Measurements from ENCODE around the gene KIF6.

Gene KIF6

GRCh38 chr6:39602601-39603519 lies 122.3 kb downstream of the KIF6 start:
- no peaks in the 10 kb centered on the region for H3K27me3 ChIP-seq (ENCODE audit: control insufficient read depth, insufficient read depth, low read length)
- no peak overlapping the region for H3K4me3 ChIP-seq (ENCODE audit: low read length)
- H3K9ac ChIP-seq (ENCODE audit: low read length) = no peak overlapping the region
- H3K4me1 ChIP-seq (ENCODE audit: control insufficient read depth, insufficient read depth, low read length) = no peaks in the 10 kb centered on the region
- H3K36me3 ChIP-seq (ENCODE audit: control insufficient read depth, insufficient read depth, low read length) = no peaks in the 10 kb centered on the region
- H3K9me3 ChIP-seq (ENCODE audit: control insufficient read depth, low read length) = no peaks in the 10 kb centered on the region

GRCh38 chr6:39599973-39600372 lies 125.2 kb downstream of the KIF6 start:
- no peaks in the 10 kb centered on the region for H3K9me3 ChIP-seq (ENCODE audit: control insufficient read depth, low read length)
- H3K9ac ChIP-seq (ENCODE audit: low read length) = no peak overlapping the region
- H3K36me3 ChIP-seq (ENCODE audit: control insufficient read depth, insufficient read depth, low read length) = no peaks in the 10 kb centered on the region
- H3K27me3 ChIP-seq (ENCODE audit: control insufficient read depth, insufficient read depth, low read length) = no peaks in the 10 kb centered on the region
- no peaks in the 10 kb centered on the region for H3K4me1 ChIP-seq (ENCODE audit: control insufficient read depth, insufficient read depth, low read length)
- H3K4me3 ChIP-seq (ENCODE audit: low read length) = no peak overlapping the region

- H3K4me3 ChIP-seq (ENCODE audit: low read length) = no peak overlapping the region
- no peaks in the 10 kb centered on the region for H3K9me3 ChIP-seq (ENCODE audit: control insufficient read depth, low read length)
- H3K9ac ChIP-seq (ENCODE audit: low read length) = no peak overlapping the region
- no peaks in the 10 kb centered on the region for H3K4me1 ChIP-seq (ENCODE audit: control insufficient read depth, insufficient read depth, low read length)
- H3K27me3 ChIP-seq (ENCODE audit: control insufficient read depth, insufficient read depth, low read length) = no peaks in the 10 kb centered on the region
- no peaks in the 10 kb centered on the region for H3K36me3 ChIP-seq (ENCODE audit: control insufficient read depth, insufficient read depth, low read length)
These were observed 125.9 kb downstream of the KIF6 start for GRCh38 chr6:39599341-39599740.

- H3K4me3 ChIP-seq (ENCODE audit: low read length) = no peak overlapping the region
- H3K4me1 ChIP-seq (ENCODE audit: control insufficient read depth, insufficient read depth, low read length) = no peaks in the 10 kb centered on the region
These were observed 130.9 kb downstream of the KIF6 start for GRCh38 chr6:39594285-39594684.

DNA sequence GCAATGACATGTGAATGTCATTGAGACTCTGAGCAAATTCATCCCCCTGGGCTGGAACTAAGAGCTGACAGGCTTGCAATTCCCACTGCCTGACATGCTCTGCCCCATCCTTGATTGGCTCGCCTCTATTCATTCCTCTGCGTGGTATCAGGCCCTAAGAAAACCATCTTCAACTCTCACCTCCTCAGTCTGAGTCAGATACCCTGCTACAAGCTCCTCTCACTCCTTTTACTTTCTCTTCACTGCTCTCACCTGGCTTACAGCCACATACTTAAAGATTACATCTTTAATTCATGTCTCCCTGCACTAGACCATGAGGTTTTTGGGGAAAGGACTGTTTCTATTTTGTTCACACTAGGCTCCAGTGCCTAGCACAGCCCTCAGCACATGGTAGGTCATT lies 131.6 kb downstream of the KIF6 start:
- no peak overlapping the region for H3K4me3 ChIP-seq (ENCODE audit: low read length)
- H3K4me1 ChIP-seq (ENCODE audit: control insufficient read depth, insufficient read depth, low read length) = no peaks in the 10 kb centered on the region
- no peaks in the 10 kb centered on the region for H3K27me3 ChIP-seq (ENCODE audit: control insufficient read depth, insufficient read depth, low read length)
- no peaks in the 10 kb centered on the region for H3K9me3 ChIP-seq (ENCODE audit: control insufficient read depth, low read length)
- H3K36me3 ChIP-seq (ENCODE audit: control insufficient read depth, insufficient read depth, low read length) = no peaks in the 10 kb centered on the region
- H3K9ac ChIP-seq (ENCODE audit: low read length) = no peak overlapping the region

More at GRCh38 chr6:39594285-39594684, 130.9 kb downstream of the KIF6 start:
- Histone ChIP-seq H3K9me3 (ENCODE audit: control insufficient read depth, low read length) (no peaks in the 10 kb centered on the region), H3K27me3 (ENCODE audit: control insufficient read depth, insufficient read depth, low read length) (no peaks in the 10 kb centered on the region), H3K9ac (ENCODE audit: low read length) (no peak overlapping the region), H3K36me3 (ENCODE audit: control insufficient read depth, insufficient read depth, low read length) (no peaks in the 10 kb centered on the region)

DNA sequence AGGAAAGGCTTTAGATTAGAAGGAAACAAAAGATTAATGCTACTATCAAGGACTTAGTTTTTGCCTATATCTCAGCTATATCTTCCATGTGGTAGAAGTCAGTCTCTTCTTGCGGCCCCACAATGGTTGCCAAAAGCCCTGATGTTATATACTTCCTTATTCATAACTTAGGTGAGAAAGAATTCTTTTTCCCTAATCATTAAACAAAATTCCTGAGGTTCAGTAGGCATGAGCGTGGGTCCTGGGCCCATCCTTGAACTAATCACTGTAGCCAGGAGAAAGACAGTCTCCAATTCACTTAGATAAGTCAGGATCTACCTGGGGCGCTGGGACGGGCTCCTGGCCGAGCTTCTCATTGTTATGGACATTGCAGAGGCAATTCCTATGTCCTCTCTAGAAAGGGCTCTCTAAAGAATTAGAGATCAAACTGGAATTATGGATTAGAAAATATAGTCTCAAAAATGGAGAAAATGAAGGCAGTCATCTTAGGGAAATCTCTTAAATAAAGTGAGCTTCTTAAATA lies 134.3 kb downstream of the KIF6 start:
- Histone ChIP-seq H3K27me3 (ENCODE audit: control insufficient read depth, insufficient read depth, low read length) (no peaks in the 10 kb centered on the region), H3K36me3 (ENCODE audit: control insufficient read depth, insufficient read depth, low read length) (no peaks in the 10 kb centered on the region), H3K4me3 (ENCODE audit: low read length) (no peak overlapping the region), H3K9ac (ENCODE audit: low read length) (no peak overlapping the region), H3K9me3 (ENCODE audit: control insufficient read depth, low read length) (no peaks in the 10 kb centered on the region), H3K4me1 (ENCODE audit: control insufficient read depth, insufficient read depth, low read length) (no peaks in the 10 kb centered on the region)

GRCh38 chr6:39587080-39587479 lies 138.1 kb downstream of the KIF6 start:
- Histone ChIP-seq H3K27me3 (ENCODE audit: control insufficient read depth, insufficient read depth, low read length) (no peaks in the 10 kb centered on the region), H3K36me3 (ENCODE audit: control insufficient read depth, insufficient read depth, low read length) (no peaks in the 10 kb centered on the region), H3K4me1 (ENCODE audit: control insufficient read depth, insufficient read depth, low read length) (no peaks in the 10 kb centered on the region), H3K9me3 (ENCODE audit: control insufficient read depth, low read length) (no peaks in the 10 kb centered on the region), H3K9ac (ENCODE audit: low read length) (no peak overlapping the region), H3K4me3 (ENCODE audit: low read length) (no peak overlapping the region)

- H3K9ac ChIP-seq (ENCODE audit: low read length) = no peak overlapping the region
- H3K27me3 ChIP-seq (ENCODE audit: control insufficient read depth, insufficient read depth, low read length) = no peaks in the 10 kb centered on the region
- no peaks in the 10 kb centered on the region for H3K4me1 ChIP-seq (ENCODE audit: control insufficient read depth, insufficient read depth, low read length)
- H3K4me3 ChIP-seq (ENCODE audit: low read length) = no peak overlapping the region
- H3K36me3 ChIP-seq (ENCODE audit: control insufficient read depth, insufficient read depth, low read length) = no peaks in the 10 kb centered on the region
- no peaks in the 10 kb centered on the region for H3K9me3 ChIP-seq (ENCODE audit: control insufficient read depth, low read length)
These were observed 139.6 kb downstream of the KIF6 start for GRCh38 chr6:39585641-39586040.

DNA sequence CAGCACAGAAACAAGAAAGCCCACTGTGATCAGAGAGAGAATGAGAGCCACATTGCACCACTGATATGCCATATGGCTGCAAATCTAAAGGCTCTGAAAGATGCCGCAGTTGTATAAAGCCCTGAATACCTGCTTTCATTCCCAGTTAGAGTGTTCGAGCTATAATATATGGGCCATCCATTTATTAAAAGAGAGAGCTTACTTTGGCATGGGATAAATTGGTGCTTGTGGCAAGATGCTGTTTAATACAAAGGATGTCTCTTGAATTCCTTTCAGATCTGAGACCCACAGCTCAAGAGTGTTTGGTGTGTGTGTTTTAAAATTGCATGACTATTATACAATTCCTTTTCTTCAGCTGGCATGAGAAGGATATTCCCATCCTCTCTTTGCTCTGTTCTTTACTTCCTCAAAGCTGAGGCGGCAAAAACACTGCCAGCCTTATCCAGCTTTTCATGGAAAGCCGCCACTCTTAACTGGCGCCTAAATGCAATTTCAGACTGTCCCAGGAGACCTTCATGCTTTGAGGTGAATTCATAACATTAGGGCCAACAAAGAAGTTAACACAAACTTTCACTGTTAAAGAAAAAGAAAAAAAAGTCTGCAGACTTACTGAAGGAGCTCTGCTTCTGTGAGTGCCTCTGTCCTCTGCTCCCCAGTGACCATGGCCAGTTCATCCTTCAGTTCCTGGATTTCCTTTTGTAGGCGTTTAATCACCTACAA lies 147.6 kb downstream of the KIF6 start:
- Histone ChIP-seq H3K4me1 (ENCODE audit: control insufficient read depth, insufficient read depth, low read length) (no peaks in the 10 kb centered on the region), H3K9me3 (ENCODE audit: control insufficient read depth, low read length) (no peaks in the 10 kb centered on the region), H3K9ac (ENCODE audit: low read length) (no peak overlapping the region), H3K27me3 (ENCODE audit: control insufficient read depth, insufficient read depth, low read length) (no peaks in the 10 kb centered on the region), H3K36me3 (ENCODE audit: control insufficient read depth, insufficient read depth, low read length) (no peaks in the 10 kb centered on the region), H3K4me3 (ENCODE audit: low read length) (no peak overlapping the region)

DNA sequence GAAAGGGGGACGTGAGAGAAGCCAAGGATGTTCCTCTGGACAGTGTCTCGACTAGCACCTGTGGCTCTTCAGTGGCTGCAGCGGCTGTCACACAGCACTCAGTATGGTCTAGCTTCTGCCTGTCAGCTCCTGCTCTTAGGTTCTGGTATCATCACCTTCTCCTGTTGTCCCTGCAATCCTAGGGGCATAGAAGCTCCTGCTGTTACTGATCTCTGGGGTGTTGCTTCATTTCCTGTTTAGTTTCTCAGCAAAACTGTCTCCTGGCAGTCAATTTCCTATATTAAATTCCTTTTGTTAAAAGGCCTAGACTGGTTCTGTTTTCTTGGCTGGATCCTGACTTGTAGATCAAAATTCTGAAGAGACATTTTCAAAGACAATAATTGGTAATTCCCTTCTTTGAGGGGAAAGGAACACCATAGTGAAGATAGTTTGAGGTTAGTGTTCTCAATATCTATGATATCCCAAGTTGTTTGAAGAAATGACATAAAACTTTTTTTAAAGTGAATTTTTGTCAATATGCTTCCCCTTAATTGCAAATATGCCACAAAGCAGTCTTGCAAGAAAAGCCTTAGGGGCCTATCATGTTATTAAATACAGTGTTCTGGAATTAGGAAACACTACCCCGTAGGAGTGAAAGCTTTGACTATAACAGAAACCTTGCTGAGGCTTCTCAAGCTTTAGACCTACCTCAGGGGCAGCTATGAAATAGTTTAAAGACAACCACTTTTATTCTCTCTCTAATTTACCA lies 148.5 kb downstream of the KIF6 start:
- H3K9me3 ChIP-seq (ENCODE audit: control insufficient read depth, low read length) = no peaks in the 10 kb centered on the region
- H3K4me3 ChIP-seq (ENCODE audit: low read length) = no peak overlapping the region
- no peaks in the 10 kb centered on the region for H3K27me3 ChIP-seq (ENCODE audit: control insufficient read depth, insufficient read depth, low read length)
- H3K36me3 ChIP-seq (ENCODE audit: control insufficient read depth, insufficient read depth, low read length) = no peaks in the 10 kb centered on the region
- H3K4me1 ChIP-seq (ENCODE audit: control insufficient read depth, insufficient read depth, low read length) = no peaks in the 10 kb centered on the region
- H3K9ac ChIP-seq (ENCODE audit: low read length) = no peak overlapping the region

DNA sequence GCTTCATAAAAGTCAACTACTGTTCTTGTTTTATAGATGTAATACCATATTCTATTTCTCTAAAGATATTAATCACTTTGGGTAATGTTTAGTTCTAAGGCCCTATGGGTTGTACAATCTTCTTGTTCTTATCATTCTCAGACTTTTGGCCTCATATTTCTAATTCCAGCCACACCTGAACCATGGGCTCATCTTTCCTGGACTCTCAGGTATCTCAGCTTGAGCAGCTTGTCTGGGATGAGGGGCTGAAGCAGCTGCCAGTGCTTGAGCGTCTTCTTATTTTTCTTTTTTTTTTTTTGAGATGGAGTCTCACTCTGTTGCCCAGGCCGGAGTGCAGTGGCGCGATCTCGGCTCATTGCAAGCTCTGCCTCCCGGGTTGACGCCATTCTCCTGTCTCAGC lies 150.2 kb downstream of the KIF6 start:
- H3K4me3 ChIP-seq (ENCODE audit: low read length) = no peak overlapping the region
- no peaks in the 10 kb centered on the region for H3K27me3 ChIP-seq (ENCODE audit: control insufficient read depth, insufficient read depth, low read length)
- no peaks in the 10 kb centered on the region for H3K4me1 ChIP-seq (ENCODE audit: control insufficient read depth, insufficient read depth, low read length)
- no peak overlapping the region for H3K9ac ChIP-seq (ENCODE audit: low read length)
- H3K36me3 ChIP-seq (ENCODE audit: control insufficient read depth, insufficient read depth, low read length) = no peaks in the 10 kb centered on the region
- no peaks in the 10 kb centered on the region for H3K9me3 ChIP-seq (ENCODE audit: control insufficient read depth, low read length)

DNA sequence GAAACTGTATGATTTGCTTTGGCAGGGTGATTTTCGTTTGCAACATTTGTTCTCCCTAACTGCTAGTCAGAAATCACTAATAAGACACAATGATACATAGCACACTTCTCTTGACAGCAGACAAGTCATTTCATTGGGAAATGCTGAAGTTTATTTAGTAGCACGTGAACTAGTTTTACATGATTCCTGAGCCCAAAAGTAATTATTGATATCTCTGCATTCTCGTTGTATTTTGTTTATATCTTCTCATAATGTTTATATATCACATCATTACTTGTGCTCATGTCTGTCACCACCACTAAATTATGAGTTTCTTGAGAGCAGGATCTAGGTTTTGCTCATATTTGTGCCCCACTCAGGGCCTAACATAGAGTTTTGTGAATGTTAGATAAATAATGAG lies 151.7 kb downstream of the KIF6 start:
- Histone ChIP-seq H3K9me3 (ENCODE audit: control insufficient read depth, low read length) (no peaks in the 10 kb centered on the region), H3K4me3 (ENCODE audit: low read length) (no peak overlapping the region)

More for the DNA sequence above, 151.7 kb downstream of the KIF6 start:
- Histone ChIP-seq H3K4me1 (ENCODE audit: control insufficient read depth, insufficient read depth, low read length) (no peaks in the 10 kb centered on the region), H3K9ac (ENCODE audit: low read length) (no peak overlapping the region), H3K36me3 (ENCODE audit: control insufficient read depth, insufficient read depth, low read length) (no peaks in the 10 kb centered on the region), H3K27me3 (ENCODE audit: control insufficient read depth, insufficient read depth, low read length) (no peaks in the 10 kb centered on the region)
